ENCODE measurements around the gene TNS1.

The TNS1 gene

DNA sequence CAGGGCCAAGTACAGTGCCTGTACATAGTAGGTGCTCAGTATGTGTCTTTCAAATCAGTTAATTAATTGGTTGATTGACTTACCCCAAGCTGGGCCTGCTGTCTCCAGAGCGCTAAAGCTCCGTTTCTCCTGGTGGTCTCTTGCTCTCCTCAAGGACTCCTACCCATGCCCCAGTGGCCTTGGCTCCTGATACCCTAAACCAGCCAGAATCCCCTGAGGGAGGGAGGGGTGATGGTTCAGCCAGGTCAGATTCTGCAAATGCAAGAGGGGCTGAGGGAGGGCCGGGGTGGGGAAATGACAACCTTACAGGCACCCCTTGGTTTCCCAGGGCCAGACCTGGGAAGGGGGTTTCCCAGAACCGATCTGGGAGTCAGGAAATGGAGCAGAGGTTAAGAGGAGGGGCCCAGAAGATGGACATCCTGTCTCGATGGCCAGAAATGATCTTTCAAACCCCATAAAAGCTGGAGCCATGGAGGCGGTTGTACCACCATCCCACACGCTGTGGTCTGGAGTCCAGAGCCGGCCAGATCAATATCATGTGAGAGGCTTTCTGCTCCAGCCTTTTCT lies 209.1 kb downstream of the TNS1 start:
- H3K27me3 ChIP-seq (ENCODE audit: control insufficient read depth, insufficient read depth, low read length) = no peaks in the 10 kb centered on the region
- H3K27ac ChIP-seq = no peak overlapping the region
- H2AFZ ChIP-seq = no peak overlapping the region
- no peak overlapping the region for H3K4me3 ChIP-seq (ENCODE audit: low read depth, low read length)
- H3K79me2 ChIP-seq = no peaks in the 10 kb centered on the region
- H3K36me3 ChIP-seq (ENCODE audit: control insufficient read depth, insufficient read depth, low read length) = no peaks in the 10 kb centered on the region
- no peak overlapping the region for H3K9ac ChIP-seq
- TF ChIP-seq, protein P1, sequence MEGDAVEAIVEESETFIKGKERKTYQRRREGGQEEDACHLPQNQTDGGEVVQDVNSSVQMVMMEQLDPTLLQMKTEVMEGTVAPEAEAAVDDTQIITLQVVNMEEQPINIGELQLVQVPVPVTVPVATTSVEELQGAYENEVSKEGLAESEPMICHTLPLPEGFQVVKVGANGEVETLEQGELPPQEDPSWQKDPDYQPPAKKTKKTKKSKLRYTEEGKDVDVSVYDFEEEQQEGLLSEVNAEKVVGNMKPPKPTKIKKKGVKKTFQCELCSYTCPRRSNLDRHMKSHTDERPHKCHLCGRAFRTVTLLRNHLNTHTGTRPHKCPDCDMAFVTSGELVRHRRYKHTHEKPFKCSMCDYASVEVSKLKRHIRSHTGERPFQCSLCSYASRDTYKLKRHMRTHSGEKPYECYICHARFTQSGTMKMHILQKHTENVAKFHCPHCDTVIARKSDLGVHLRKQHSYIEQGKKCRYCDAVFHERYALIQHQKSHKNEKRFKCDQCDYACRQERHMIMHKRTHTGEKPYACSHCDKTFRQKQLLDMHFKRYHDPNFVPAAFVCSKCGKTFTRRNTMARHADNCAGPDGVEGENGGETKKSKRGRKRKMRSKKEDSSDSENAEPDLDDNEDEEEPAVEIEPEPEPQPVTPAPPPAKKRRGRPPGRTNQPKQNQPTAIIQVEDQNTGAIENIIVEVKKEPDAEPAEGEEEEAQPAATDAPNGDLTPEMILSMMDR (IDR thresholded peaks at IDR 0.05) = no peak
- no peak overlapping the region for H3K4me2 ChIP-seq (ENCODE audit: low read length)
- peaks cover 19% of the 10 kb centered on the region for H3K4me1 ChIP-seq
- no peaks in the 10 kb centered on the region for H3K9me3 ChIP-seq (ENCODE audit: control insufficient read depth, low read length)

DNA sequence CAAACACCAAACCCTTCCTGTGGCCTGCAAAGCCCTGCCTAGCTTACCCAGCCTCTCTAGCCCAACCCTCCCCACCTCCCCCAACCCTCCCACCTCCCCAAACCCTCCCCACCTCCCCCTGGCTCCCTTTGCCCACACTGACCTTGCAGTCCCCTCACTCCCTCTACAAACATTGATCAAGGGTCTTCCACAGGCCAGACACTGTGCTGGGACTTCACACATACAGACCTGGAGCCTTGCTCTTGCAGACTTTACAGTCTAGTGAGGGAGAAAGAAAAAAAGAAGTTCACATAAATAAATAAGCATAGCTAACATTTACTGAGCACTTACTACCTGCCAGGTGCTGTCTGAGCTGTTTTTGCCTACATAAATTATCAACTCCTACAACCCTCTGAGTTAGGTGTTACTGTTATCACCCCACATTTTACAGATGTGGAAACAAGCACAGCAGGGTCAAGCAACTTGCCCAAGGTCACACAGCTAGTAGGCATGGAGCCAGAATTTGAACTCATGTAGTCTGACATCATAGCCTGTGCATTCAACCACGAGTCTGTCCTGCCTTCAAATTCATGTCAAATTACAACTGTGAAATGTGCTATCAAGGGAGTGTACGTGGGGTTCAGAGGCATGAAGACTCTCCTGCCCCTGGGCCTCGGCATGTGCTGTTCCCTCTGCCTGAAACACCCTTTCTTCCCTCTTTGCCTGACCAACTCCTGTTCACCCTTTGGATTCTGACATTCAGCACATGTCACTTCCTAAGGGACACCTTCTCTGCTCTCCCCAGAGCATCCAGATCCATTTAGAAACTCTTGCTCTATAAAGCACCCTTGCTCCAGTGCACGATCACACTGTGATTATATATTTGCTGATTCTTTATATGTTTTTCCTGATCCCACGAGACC lies 209.9 kb downstream of the TNS1 start:
- no peak overlapping the region for H3K27ac ChIP-seq
- H3K9ac ChIP-seq = no peak overlapping the region
- no peak overlapping the region for H3K4me2 ChIP-seq (ENCODE audit: low read length)
- H2AFZ ChIP-seq = no peak overlapping the region
- TF ChIP-seq, protein P1 (IDR thresholded peaks at IDR 0.05) = no peak
- no peaks in the 10 kb centered on the region for H3K27me3 ChIP-seq (ENCODE audit: control insufficient read depth, insufficient read depth, low read length)
- no peak overlapping the region for H3K4me3 ChIP-seq (ENCODE audit: low read depth, low read length)
- H3K36me3 ChIP-seq (ENCODE audit: control insufficient read depth, insufficient read depth, low read length) = no peaks in the 10 kb centered on the region
- H3K4me1 ChIP-seq = peaks cover 18% of the 10 kb centered on the region
- H3K9me3 ChIP-seq (ENCODE audit: control insufficient read depth, low read length) = no peaks in the 10 kb centered on the region
- no peaks in the 10 kb centered on the region for H3K79me2 ChIP-seq

DNA sequence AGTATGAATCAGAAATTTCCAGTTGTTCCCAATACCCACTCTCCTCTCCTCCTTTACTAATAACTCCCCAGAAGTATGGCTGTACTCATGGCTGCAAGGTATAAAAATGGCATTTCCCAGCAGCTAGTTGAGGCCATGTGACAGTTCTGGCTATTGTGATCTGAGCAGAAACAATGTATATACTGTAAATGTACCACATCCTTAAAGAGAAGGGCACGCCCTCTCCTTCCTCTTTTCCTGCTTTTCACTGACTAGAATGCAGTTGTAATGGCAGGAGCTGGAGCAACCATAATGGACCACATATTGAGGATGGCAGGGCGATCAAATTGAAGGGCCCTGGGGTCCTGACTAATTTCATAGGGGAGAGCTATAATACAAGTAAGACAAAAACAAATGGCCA lies 211.2 kb downstream of the TNS1 start:
- no peak overlapping the region for H3K27ac ChIP-seq
- no peak overlapping the region for H2AFZ ChIP-seq
- H3K4me1 ChIP-seq = peaks cover 9% of the 10 kb centered on the region
- no peaks in the 10 kb centered on the region for H3K27me3 ChIP-seq (ENCODE audit: control insufficient read depth, insufficient read depth, low read length)
- H3K9me3 ChIP-seq (ENCODE audit: control insufficient read depth, low read length) = no peaks in the 10 kb centered on the region
- no peaks in the 10 kb centered on the region for H3K79me2 ChIP-seq
- H3K9ac ChIP-seq = no peak overlapping the region
- H3K4me3 ChIP-seq (ENCODE audit: low read depth, low read length) = no peak overlapping the region
- H3K4me2 ChIP-seq (ENCODE audit: low read length) = no peak overlapping the region
- TF ChIP-seq, protein P1 (IDR thresholded peaks at IDR 0.05) = no peak
- H3K36me3 ChIP-seq (ENCODE audit: control insufficient read depth, insufficient read depth, low read length) = no peaks in the 10 kb centered on the region

GRCh38 chr2:217790681-217791392 lies 212.0 kb downstream of the TNS1 start:
- Histone ChIP-seq H3K4me3 (ENCODE audit: low read depth, low read length) (no peak overlapping the region), H3K27me3 (ENCODE audit: control insufficient read depth, insufficient read depth, low read length) (no peaks in the 10 kb centered on the region), H3K27ac (no peak overlapping the region), H2AFZ (no peak overlapping the region), H3K9ac (no peak overlapping the region), H3K79me2 (no peaks in the 10 kb centered on the region), H3K9me3 (ENCODE audit: control insufficient read depth, low read length) (no peaks in the 10 kb centered on the region), H3K4me1 (peaks cover 9% of the 10 kb centered on the region), H3K36me3 (ENCODE audit: control insufficient read depth, insufficient read depth, low read length) (no peaks in the 10 kb centered on the region), H3K4me2 (ENCODE audit: low read length) (no peak overlapping the region)
- TF ChIP-seq, protein P1 (IDR thresholded peaks at IDR 0.05) = no peak
